ENCODE measurements around the gene PTPRM. TPM values are rescaled to one million over a fixed set of nuclear protein-coding genes. Genes with fewer than 3 reads are reported as not detected.
"Not testable (repeated sequence)": the region's sequence is repeated elsewhere in the genome, so short reads cannot be mapped to it uniquely, and the experiment has no call there.

The PTPRM gene
- total and polyA plus RNA-seq, 5 donors from 2014 or later = 1.1 to 4.6 (median 3.6) TPM

- no peaks in the 10 kb centered on the region for H3K9me3 ChIP-seq (ENCODE audit: control insufficient read depth in 2 of 2, low read length in 2 of 2)
- no peaks in the 10 kb centered on the region for H3K4me1 ChIP-seq (ENCODE audit: control insufficient read depth, insufficient read depth, low read length, poor library complexity, severe bottlenecking)
- H3K27me3 Mint-ChIP-seq = no peaks in the 10 kb centered on the region
- peaks cover 0 to 6% (median 0%) of the 10 kb centered on the region in 7 donors for H3K9me3 Mint-ChIP-seq
- no peaks in the 10 kb centered on the region for H3K36me3 ChIP-seq (ENCODE audit: control insufficient read depth, insufficient read depth, low read length)
- H3K27ac ChIP-seq (ENCODE audit: insufficient read depth, low read length, poor library complexity, severe bottlenecking) = no peak overlapping the region
- no peaks in the 10 kb centered on the region for H3K36me3 Mint-ChIP-seq
- no peak overlapping the region for H3K27ac Mint-ChIP-seq
- no peaks in the 10 kb centered on the region for H3K27me3 ChIP-seq (ENCODE audit: control insufficient read depth, insufficient read depth, low read length)
- DNase-seq (no peak), ATAC-seq (ENCODE audit: low read depth in 2 of 2) (no peak)
- H3K4me3 ChIP-seq (ENCODE audit: low read depth, low read length) = no peak overlapping the region
- no peak overlapping the region for H3K4me3 Mint-ChIP-seq
- peaks cover 0 to 5% (median 0%) of the 10 kb centered on the region in 4 donors for H3K4me1 Mint-ChIP-seq
Observed at GRCh38 chr18:8428951-8429350, 861.8 kb downstream of the PTPRM start.

- Histone ChIP-seq H3K27ac (ENCODE audit: insufficient read depth, low read length, poor library complexity, severe bottlenecking) (no peak overlapping the region), H3K27me3 (ENCODE audit: control insufficient read depth, insufficient read depth, low read length) (no peaks in the 10 kb centered on the region), H3K36me3 (ENCODE audit: control insufficient read depth, insufficient read depth, low read length) (no peaks in the 10 kb centered on the region), H3K4me3 (ENCODE audit: low read depth, low read length) (no peak overlapping the region), H3K9me3 (ENCODE audit: control insufficient read depth in 2 of 2, low read length in 2 of 2) (no peaks in the 10 kb centered on the region), H3K4me1 (ENCODE audit: control insufficient read depth, insufficient read depth, low read length, poor library complexity, severe bottlenecking) (no peaks in the 10 kb centered on the region)
- Mint-ChIP-seq H3K4me3 (no peak overlapping the region), H3K4me1 (peaks cover 0 to 5% (median 0%) of the 10 kb centered on the region in 4 donors), H3K27me3 (no peaks in the 10 kb centered on the region), H3K36me3 (no peaks in the 10 kb centered on the region), H3K27ac (no peak overlapping the region), H3K9me3 (peaks cover 0 to 6% (median 0%) of the 10 kb centered on the region in 7 donors)
- no peak for ATAC-seq (ENCODE audit: low read depth in 2 of 2)
- DNase-seq = no peak
Observed at GRCh38 chr18:8431036-8431435, 863.9 kb downstream of the PTPRM start.

GRCh38 chr18:8433323-8433722, 866.2 kb downstream of the PTPRM start:
- H3K27ac ChIP-seq (ENCODE audit: insufficient read depth, low read length, poor library complexity, severe bottlenecking) = no peak overlapping the region
- H3K27me3 Mint-ChIP-seq = no peaks in the 10 kb centered on the region

GRCh38 chr18:8433771-8434170, 866.7 kb downstream of the PTPRM start:
- ATAC-seq (ENCODE audit: low read depth in 2 of 2) = no peak
- Mint-ChIP-seq H3K36me3 (no peaks in the 10 kb centered on the region), H3K27ac (no peak overlapping the region), H3K4me3 (no peak overlapping the region), H3K27me3 (no peaks in the 10 kb centered on the region), H3K4me1 (no peaks in the 10 kb centered on the region), H3K9me3 (peaks cover 0 to 4% (median 0%) of the 10 kb centered on the region in 7 donors)
- Histone ChIP-seq H3K36me3 (ENCODE audit: control insufficient read depth, insufficient read depth, low read length) (no peaks in the 10 kb centered on the region), H3K4me1 (ENCODE audit: control insufficient read depth, insufficient read depth, low read length, poor library complexity, severe bottlenecking) (no peaks in the 10 kb centered on the region), H3K27ac (ENCODE audit: insufficient read depth, low read length, poor library complexity, severe bottlenecking) (no peak overlapping the region), H3K9me3 (ENCODE audit: control insufficient read depth in 2 of 2, low read length in 2 of 2) (no peaks in the 10 kb centered on the region), H3K27me3 (ENCODE audit: control insufficient read depth, insufficient read depth, low read length) (no peaks in the 10 kb centered on the region), H3K4me3 (ENCODE audit: low read depth, low read length) (no peak overlapping the region)
- no peak for DNase-seq

More at GRCh38 chr18:8433323-8433722, 866.2 kb downstream of the PTPRM start:
- no peaks in the 10 kb centered on the region for H3K9me3 ChIP-seq (ENCODE audit: control insufficient read depth in 2 of 2, low read length in 2 of 2)
- H3K27ac Mint-ChIP-seq = no peak overlapping the region
- H3K4me1 ChIP-seq (ENCODE audit: control insufficient read depth, insufficient read depth, low read length, poor library complexity, severe bottlenecking) = no peaks in the 10 kb centered on the region
- DNase-seq = no peak
- H3K27me3 ChIP-seq (ENCODE audit: control insufficient read depth, insufficient read depth, low read length) = no peaks in the 10 kb centered on the region
- H3K4me3 Mint-ChIP-seq = no peak overlapping the region
- no peaks in the 10 kb centered on the region for H3K4me1 Mint-ChIP-seq
- H3K36me3 Mint-ChIP-seq = no peaks in the 10 kb centered on the region
- H3K9me3 Mint-ChIP-seq = peaks cover 0 to 4% (median 0%) of the 10 kb centered on the region in 7 donors
- no peak overlapping the region for H3K4me3 ChIP-seq (ENCODE audit: low read depth, low read length)
- no peaks in the 10 kb centered on the region for H3K36me3 ChIP-seq (ENCODE audit: control insufficient read depth, insufficient read depth, low read length)
- ATAC-seq (ENCODE audit: low read depth in 2 of 2) = no peak

GRCh38 chr18:8435376-8435775, 868.3 kb downstream of the PTPRM start:
- H3K36me3 ChIP-seq (ENCODE audit: control insufficient read depth, insufficient read depth, low read length) = no peaks in the 10 kb centered on the region
- no peak overlapping the region for H3K27ac ChIP-seq (ENCODE audit: insufficient read depth, low read length, poor library complexity, severe bottlenecking)
- H3K4me1 ChIP-seq (ENCODE audit: control insufficient read depth, insufficient read depth, low read length, poor library complexity, severe bottlenecking) = no peaks in the 10 kb centered on the region
- H3K27ac Mint-ChIP-seq = no peak overlapping the region
- peaks cover 0 to 8% (median 0%) of the 10 kb centered on the region in 7 donors for H3K9me3 Mint-ChIP-seq
- no peaks in the 10 kb centered on the region for H3K27me3 ChIP-seq (ENCODE audit: control insufficient read depth, insufficient read depth, low read length)
- no peaks in the 10 kb centered on the region for H3K4me1 Mint-ChIP-seq
- no peaks in the 10 kb centered on the region for H3K36me3 Mint-ChIP-seq
- no peak overlapping the region for H3K4me3 Mint-ChIP-seq
- ATAC-seq (ENCODE audit: low read depth in 2 of 2) (no peak), DNase-seq (no peak)
- H3K27me3 Mint-ChIP-seq = peaks cover 3% of the 10 kb centered on the region
- H3K9me3 ChIP-seq (ENCODE audit: control insufficient read depth in 2 of 2, low read length in 2 of 2) = no peaks in the 10 kb centered on the region
- no peak overlapping the region for H3K4me3 ChIP-seq (ENCODE audit: low read depth, low read length)

GRCh38 chr18:8439055-8439454, 871.9 kb downstream of the PTPRM start:
- Mint-ChIP-seq H3K4me1 (no peaks in the 10 kb centered on the region), H3K27ac (no peak overlapping the region), H3K4me3 (no peak overlapping the region), H3K36me3 (no peaks in the 10 kb centered on the region), H3K27me3 (peaks cover 8% of the 10 kb centered on the region), H3K9me3 (peaks cover 0 to 10% (median 0%) of the 10 kb centered on the region in 7 donors)
- Histone ChIP-seq H3K4me3 (ENCODE audit: low read depth, low read length) (no peak overlapping the region), H3K27me3 (ENCODE audit: control insufficient read depth, insufficient read depth, low read length) (no peaks in the 10 kb centered on the region), H3K9me3 (ENCODE audit: control insufficient read depth in 2 of 2, low read length in 2 of 2) (no peaks in the 10 kb centered on the region), H3K36me3 (ENCODE audit: control insufficient read depth, insufficient read depth, low read length) (no peaks in the 10 kb centered on the region), H3K27ac (ENCODE audit: insufficient read depth, low read length, poor library complexity, severe bottlenecking) (no peak overlapping the region), H3K4me1 (ENCODE audit: control insufficient read depth, insufficient read depth, low read length, poor library complexity, severe bottlenecking) (no peaks in the 10 kb centered on the region)
- no peak for DNase-seq
- ATAC-seq (ENCODE audit: low read depth in 2 of 2) = no peak

GRCh38 chr18:8443505-8443904, 876.4 kb downstream of the PTPRM start:
- Histone ChIP-seq H3K4me1 (ENCODE audit: control insufficient read depth, insufficient read depth, low read length, poor library complexity, severe bottlenecking) (no peaks in the 10 kb centered on the region), H3K27ac (ENCODE audit: insufficient read depth, low read length, poor library complexity, severe bottlenecking) (no peak overlapping the region), H3K9me3 (ENCODE audit: control insufficient read depth in 2 of 2, low read length in 2 of 2) (no peaks in the 10 kb centered on the region), H3K36me3 (ENCODE audit: control insufficient read depth, insufficient read depth, low read length) (no peaks in the 10 kb centered on the region), H3K4me3 (ENCODE audit: low read depth, low read length) (no peak overlapping the region), H3K27me3 (ENCODE audit: control insufficient read depth, insufficient read depth, low read length) (no peaks in the 10 kb centered on the region)
- Mint-ChIP-seq H3K9me3 (peaks cover 0 to 10% (median 2%) of the 10 kb centered on the region in 7 donors), H3K27ac (no peak overlapping the region), H3K4me1 (no peaks in the 10 kb centered on the region), H3K27me3 (peaks cover 12% of the 10 kb centered on the region), H3K36me3 (no peaks in the 10 kb centered on the region), H3K4me3 (no peak overlapping the region)
- ATAC-seq (ENCODE audit: low read depth in 2 of 2) (no peak), DNase-seq (no peak)

GRCh38 chr18:8446936-8447335, 879.8 kb downstream of the PTPRM start:
- not testable (repeated sequence) for H3K4me1 Mint-ChIP-seq; ATAC-seq (ENCODE audit: low read depth in 2 of 2); H3K36me3 Mint-ChIP-seq; H3K27me3 ChIP-seq (ENCODE audit: control insufficient read depth, insufficient read depth, low read length); H3K4me3 Mint-ChIP-seq; DNase-seq; H3K4me1 ChIP-seq (ENCODE audit: control insufficient read depth, insufficient read depth, low read length, poor library complexity, severe bottlenecking); H3K27ac ChIP-seq (ENCODE audit: insufficient read depth, low read length, poor library complexity, severe bottlenecking); H3K4me3 ChIP-seq (ENCODE audit: low read depth, low read length); H3K36me3 ChIP-seq (ENCODE audit: control insufficient read depth, insufficient read depth, low read length); H3K9me3 Mint-ChIP-seq; H3K27ac Mint-ChIP-seq; H3K9me3 ChIP-seq (ENCODE audit: control insufficient read depth in 2 of 2, low read length in 2 of 2)
- H3K27me3 Mint-ChIP-seq = peaks cover 11% of the 10 kb centered on the region
